H9 (cell line): ENCODE measurements around the gene UTP11. TPM values are rescaled to one million over a fixed set of nuclear protein-coding genes. Genes with fewer than 3 reads are reported as not detected.

Experiments used
- DNase-seq: peaks from one replicate; pipeline ENCODE4 v3.0.0-alpha.2; 2017
- H2AFZ ChIP-seq: one replicate; pipeline ENCODE4 v1.6.1; 2013; ENCODE audit warnings: mild to moderate bottlenecking, low read length, control low read depth, moderate library complexity
- H2AK5ac ChIP-seq: 2 replicates; pipeline ENCODE4 v1.6.1; 2013; ENCODE audit warnings: low read length, control low read depth, mixed read lengths; ENCODE audit not compliant: insufficient read length
- H2BK120ac ChIP-seq: one replicate; pipeline ENCODE4 v1.6.1; 2013; ENCODE audit warnings: low read depth, mild to moderate bottlenecking, low read length, control low read depth, inconsistent platforms; ENCODE audit not compliant: poor library complexity, severe bottlenecking
- H2BK12ac ChIP-seq: 2 replicates; pipeline ENCODE4 v1.6.1; 2013; ENCODE audit warnings: low read length, control low read depth, mixed read lengths, low read depth; ENCODE audit not compliant: insufficient read length
- H2BK15ac ChIP-seq: 2 replicates; pipeline ENCODE4 v1.6.1; 2013; ENCODE audit warnings: low read depth, low read length, control low read depth
- H2BK20ac ChIP-seq: one replicate; pipeline ENCODE4 v1.6.1; 2013; ENCODE audit warnings: low read depth, mild to moderate bottlenecking, low read length, control low read depth, inconsistent platforms; ENCODE audit not compliant: poor library complexity, severe bottlenecking
- H2BK5ac ChIP-seq: 2 replicates; pipeline ENCODE4 v1.6.1; 2013; ENCODE audit warnings: low read length, control low read depth, mixed read lengths; ENCODE audit not compliant: insufficient read length
- H3K14ac ChIP-seq: 2 replicates; pipeline ENCODE4 v1.6.1; 2013; ENCODE audit warnings: low read length, control low read depth; ENCODE audit not compliant: insufficient read depth
- H3K18ac ChIP-seq: 2 replicates; pipeline ENCODE4 v1.6.1; 2013; ENCODE audit warnings: low read depth, mild to moderate bottlenecking, mixed read lengths, low read length, control low read depth; ENCODE audit not compliant: insufficient read length
- H3K23ac ChIP-seq: 2 replicates; pipeline ENCODE4 v1.6.1; 2013; ENCODE audit warnings: low read length, control low read depth, mixed read lengths, low read depth; ENCODE audit not compliant: insufficient read length
- H3K23me2 ChIP-seq: 2 replicates; pipeline ENCODE4 v1.6.1; 2013; ENCODE audit warnings: low read depth, mild to moderate bottlenecking, mixed read lengths, low read length, control low read depth; ENCODE audit not compliant: insufficient read length, poor library complexity, severe bottlenecking
- H3K27ac ChIP-seq: 2 replicates; pipeline ENCODE4 v1.5.1; 2013; ENCODE audit warnings: low read length, control low read depth, mixed read lengths, low read depth; ENCODE audit not compliant: insufficient read length
- H3K27me3 ChIP-seq: 2 replicates; pipeline ENCODE4 v1.6.1; 2013; ENCODE audit warnings: low read length, control low read depth, inconsistent platforms; ENCODE audit not compliant: insufficient read depth
- H3K4ac ChIP-seq: 2 replicates; pipeline ENCODE4 v1.6.1; 2013; ENCODE audit warnings: low read depth, mild to moderate bottlenecking, control low read depth, inconsistent platforms, low read length, moderate library complexity
- H3K4me1 ChIP-seq: 2 replicates; pipeline ENCODE4 v1.6.1; 2013; ENCODE audit warnings: low read length, control low read depth, inconsistent platforms; ENCODE audit not compliant: insufficient read depth
- H3K4me2 ChIP-seq: 2 replicates; pipeline ENCODE4 v1.6.1; 2013; ENCODE audit warnings: low read length, control low read depth, mixed read lengths; ENCODE audit not compliant: insufficient read length, insufficient read depth
- H3K56ac ChIP-seq: 2 replicates; pipeline ENCODE4 v1.6.1; 2013; ENCODE audit warnings: low read depth, mild to moderate bottlenecking, mixed read lengths, low read length, control low read depth; ENCODE audit not compliant: insufficient read length
- H3K79me1 ChIP-seq: 2 replicates; pipeline ENCODE4 v1.6.1; 2013; ENCODE audit warnings: low read depth, mild to moderate bottlenecking, moderate library complexity, low read length, control low read depth, inconsistent platforms; ENCODE audit not compliant: insufficient read depth, poor library complexity, severe bottlenecking
- H3K79me2 ChIP-seq: 2 replicates; pipeline ENCODE4 v1.6.1; 2013; ENCODE audit warnings: low read length, control low read depth, inconsistent platforms; ENCODE audit not compliant: insufficient read depth
- H3K9ac ChIP-seq: 2 replicates; pipeline ENCODE4 v1.6.1; 2013; ENCODE audit warnings: low read length, control low read depth, mixed read lengths; ENCODE audit not compliant: insufficient read length; ENCODE audit errors: extremely low read depth
- H3K9me3 ChIP-seq: one replicate; pipeline ENCODE4 v1.6.1; 2013; ENCODE audit warnings: low read depth, low read length, inconsistent platforms; ENCODE audit not compliant: control insufficient read depth
- H3T11ph ChIP-seq: one replicate; pipeline ENCODE4 v1.6.1; 2013; ENCODE audit warnings: mild to moderate bottlenecking, low read length, control low read depth, inconsistent platforms
- H4K20me1 ChIP-seq: one replicate; pipeline ENCODE4 v1.6.1; 2013; ENCODE audit not compliant: control insufficient read depth, insufficient read length, insufficient read depth
- H4K5ac ChIP-seq: 2 replicates; pipeline ENCODE4 v1.6.1; 2013; ENCODE audit warnings: low read depth, mild to moderate bottlenecking, mixed read lengths, low read length, control low read depth; ENCODE audit not compliant: insufficient read length
- H4K8ac ChIP-seq: replicated peaks from 2 replicates; pipeline ENCODE4 v1.6.1; 2013; ENCODE audit warnings: low read length, control low read depth, mixed read lengths, low read depth; ENCODE audit not compliant: insufficient read length
- H4K91ac ChIP-seq: 2 replicates; pipeline ENCODE4 v1.6.1; 2013; ENCODE audit warnings: low read depth, mild to moderate bottlenecking, moderate library complexity, mixed read lengths, low read length, control low read depth; ENCODE audit not compliant: insufficient read length
- H3K27ac Mint-ChIP-seq, 3 experiments: 2 replicates in 2 of 3; 3 replicates in 1 of 3; pipeline ENCODE4 v1.8.0; 2020 to 2021; ENCODE audit warnings: mixed read lengths in 3 of 3, mild to moderate bottlenecking in 1 of 3, moderate library complexity in 1 of 3
- H3K27me3 Mint-ChIP-seq: 2 replicates; pipeline ENCODE4 v1.8.0; 2021; ENCODE audit warnings: low read depth, mild to moderate bottlenecking, moderate library complexity, mixed read lengths
- H3K36me3 Mint-ChIP-seq, 3 experiments: 2 replicates in 2 of 3; 3 replicates in 1 of 3; pipeline ENCODE4 v1.8.0; 2020 to 2021; ENCODE audit warnings: low read depth in 3 of 3, mixed read lengths in 3 of 3; ENCODE audit not compliant: insufficient read depth in 1 of 3
- H3K4me1 Mint-ChIP-seq, 2 experiments: 2 replicates each; pipeline ENCODE4 v1.8.0; 2020; ENCODE audit warnings: mixed read lengths in 2 of 2
- H3K4me3 Mint-ChIP-seq, 2 experiments: 2 replicates in 1 of 2; 3 replicates in 1 of 2; pipeline ENCODE4 v1.8.0; 2020 to 2021; ENCODE audit warnings: mild to moderate bottlenecking in 2 of 2, mixed read lengths in 2 of 2, moderate library complexity in 1 of 2
- H3K9me3 Mint-ChIP-seq, 2 experiments: 2 replicates in 1 of 2; 3 replicates in 1 of 2; pipeline ENCODE4 v1.8.0; 2020; ENCODE audit warnings: mild to moderate bottlenecking in 2 of 2, mixed read lengths in 2 of 2, moderate library complexity in 1 of 2
- CTCF ChIP-seq: fragments of 200-600 bp; sonication (generic); conservative IDR thresholded peaks from 3 replicates; pipeline ENCODE4 v1.8.0; 2021; ENCODE audit warnings: antibody characterized with exemption, mild to moderate bottlenecking
- WGBS: extraction: QIAGEN DNeasy Blood & Tissue Kit; methylation state at CpG from one replicate; pipeline ENCODE4 v1.1.7; 2013; ENCODE audit warnings: missing lambda C conversion rate, low lambda C conversion rate, mixed read lengths; ENCODE audit not compliant: insufficient read length; ENCODE audit errors: extremely low coverage; 5-methylcytosine and 5-hydroxymethylcytosine counted together
- total RNA-seq: library from RNA; stranded (reverse); gene quantifications from 2 replicates; pipeline ENCODE4 v1.2.1, GENCODE V29; 2021

The UTP11 gene
- total RNA-seq, 1 experiment from 2014 or later = 63.1 TPM

GRCh38 chr1:38030596-38031512, 18.3 kb downstream of the UTP11 start:
- H3K36me3 Mint-ChIP-seq = peaks cover 0 to 12% (median under 1%) of the 10 kb centered on the region in 3 experiments; a peak in 5 of 7 replicates
- peak overlapping the region in 1 of 3 experiments; percentile 86; a peak in 2 of 7 replicates for H3K27ac Mint-ChIP-seq
- H3K56ac ChIP-seq = no peak overlapping the region
- H2BK15ac ChIP-seq = no peak overlapping the region
- no peak overlapping the region for H3K4ac ChIP-seq
- peaks cover 2% of the 10 kb centered on the region; the same call in 1 of the 2 replicates for H3K4me1 ChIP-seq
- no peaks in the 10 kb centered on the region; the same call in 1 of the 2 replicates for H3K27me3 Mint-ChIP-seq
- peaks cover 35 to 56% of the 10 kb centered on the region in 2 experiments for H3K4me1 Mint-ChIP-seq
- H3K27me3 ChIP-seq = no peaks in the 10 kb centered on the region
- peak overlapping the region in 1 of 2 experiments; percentile 25; a peak in 1 of 5 replicates for H3K4me3 Mint-ChIP-seq
- DNase-seq = no peak
- no peak overlapping the region for H3K23ac ChIP-seq
- no peak overlapping the region for H4K8ac ChIP-seq
- H2BK120ac ChIP-seq = no peak overlapping the region
- WGBS = no CpG with 5 or more reads among the region's 17 CpGs
- no peak overlapping the region for H3K27ac ChIP-seq
- TF ChIP-seq CTCF = no peak
- no peak overlapping the region for H3K4me2 ChIP-seq
- H3K9ac ChIP-seq = no peak overlapping the region
- no peak overlapping the region; the same call in 1 of the 2 replicates for H3K14ac ChIP-seq
- no peak overlapping the region for H4K5ac ChIP-seq
- H3K79me2 ChIP-seq = no peaks in the 10 kb centered on the region
- H2BK20ac ChIP-seq = no peak overlapping the region
- H2AK5ac ChIP-seq = no peak overlapping the region
- no peaks in the 10 kb centered on the region for H3K9me3 ChIP-seq
- H4K91ac ChIP-seq = no peak overlapping the region
- no peak overlapping the region for H2BK5ac ChIP-seq
- H2BK12ac ChIP-seq = no peak overlapping the region
- H2AFZ ChIP-seq = no peak overlapping the region
- H4K20me1 ChIP-seq = no peaks in the 10 kb centered on the region
- H3T11ph ChIP-seq = no peak overlapping the region
- no peaks in the 10 kb centered on the region for H3K9me3 Mint-ChIP-seq
- H3K18ac ChIP-seq = no peak overlapping the region
- H3K79me1 ChIP-seq = no peaks in the 10 kb centered on the region
- no peaks in the 10 kb centered on the region for H3K23me2 ChIP-seq
